Common myeloid progenitor, CD34-positive (primary cell): ENCODE data around the gene TRIM31. TPM values are rescaled to one million over a fixed set of nuclear protein-coding genes. Genes with fewer than 3 reads are reported as not detected.

Source experiments
- CTCF ChIA-PET: fragments of 350-600 bp; sonication (Branson Sonifier 250); formaldehyde crosslinking; loops from one replicate; lab custom pipeline; 2021; ENCODE audit warnings: antibody characterized with exemption; lab: Charles Lee
- POLR2A ChIA-PET: fragments of 350-600 bp; sonication (Branson Sonifier 250); formaldehyde crosslinking; loops from one replicate; lab custom pipeline; 2021; ENCODE audit warnings: antibody characterized with exemption; lab: Charles Lee
- DNase-seq, 3 donors: peaks; one replicate each; pipeline versions ENCODE4 v3.0.0 to v3.0.0-alpha.2; 2013
- H3K27ac ChIP-seq, 2 experiments: 1 replicate in 1 of 2; 2 replicates in 1 of 2; pipeline ENCODE4 v1.7.0; 2013; ENCODE audit warnings: inconsistent platforms in 2 of 2, low read length in 2 of 2, mild to moderate bottlenecking in 2 of 2, low read depth in 1 of 2, moderate library complexity in 1 of 2; ENCODE audit not compliant: severe bottlenecking in 2 of 2, insufficient read depth in 1 of 2, poor library complexity in 1 of 2
- H3K27me3 ChIP-seq, 5 experiments: replicated peaks in 2 of 5; 1 replicate in 3 of 5; 2 replicates in 2 of 5; pipeline versions ENCODE4 v1.6.1 to v1.7.0; 2013; ENCODE audit warnings: low read length in 4 of 5, mild to moderate bottlenecking in 2 of 5, moderate library complexity in 2 of 5, inconsistent platforms in 1 of 5; ENCODE audit not compliant: insufficient read depth in 5 of 5, control insufficient read depth in 4 of 5
- H3K36me3 ChIP-seq, 4 experiments: 1 replicate in 2 of 4; 2 replicates in 2 of 4; pipeline versions ENCODE4 v1.6.1 to v1.7.0; 2013; ENCODE audit warnings: low read length in 3 of 4, control low read depth in 1 of 4, mild to moderate bottlenecking in 1 of 4; ENCODE audit not compliant: control insufficient read depth in 4 of 4, insufficient read depth in 4 of 4
- H3K4me1 ChIP-seq, 4 experiments: 1 replicate in 3 of 4; 2 replicates in 1 of 4; pipeline versions ENCODE4 v1.6.1 to v1.7.1; 2013; ENCODE audit warnings: low read length in 3 of 4, mild to moderate bottlenecking in 3 of 4, control low read depth in 1 of 4, inconsistent platforms in 1 of 4, moderate library complexity in 1 of 4; ENCODE audit not compliant: control insufficient read depth in 4 of 4, insufficient read depth in 4 of 4; ENCODE audit errors: control extremely low read depth in 1 of 4
- H3K4me3 ChIP-seq, 7 experiments: 1 replicate in 4 of 7; 2 replicates in 3 of 7; pipeline versions ENCODE4 v1.5.1 to v1.7.0; 2013; ENCODE audit warnings: mild to moderate bottlenecking in 7 of 7, low read length in 6 of 7, moderate library complexity in 6 of 7, inconsistent platforms in 2 of 7, low read depth in 2 of 7, control low read depth in 1 of 7; ENCODE audit not compliant: insufficient read depth in 4 of 7, control insufficient read depth in 1 of 7; ENCODE audit errors: extremely low read depth in 1 of 7
- H3K9me3 ChIP-seq, 5 experiments: 1 replicate in 4 of 5; 2 replicates in 1 of 5; pipeline versions ENCODE4 v1.6.1 to v1.7.1; 2013; ENCODE audit warnings: low read length in 4 of 5, mild to moderate bottlenecking in 2 of 5, inconsistent platforms in 1 of 5, low read depth in 1 of 5, moderate library complexity in 1 of 5; ENCODE audit not compliant: control insufficient read depth in 4 of 5, insufficient read depth in 2 of 5; ENCODE audit errors: control extremely low read depth in 1 of 5
- WGBS: methylation state at CpG from one replicate; pipeline ENCODE4 v1.1.5; 2013; ENCODE audit not compliant: insufficient coverage; 5-methylcytosine and 5-hydroxymethylcytosine counted together
- polyA plus RNA-seq: library from polyadenylated mRNA; unstranded; fragments of 120-200 nt; gene quantifications from one replicate; pipeline ENCODE4 v1.2.1, GENCODE V29; 2013

Gene TRIM31, protein sequence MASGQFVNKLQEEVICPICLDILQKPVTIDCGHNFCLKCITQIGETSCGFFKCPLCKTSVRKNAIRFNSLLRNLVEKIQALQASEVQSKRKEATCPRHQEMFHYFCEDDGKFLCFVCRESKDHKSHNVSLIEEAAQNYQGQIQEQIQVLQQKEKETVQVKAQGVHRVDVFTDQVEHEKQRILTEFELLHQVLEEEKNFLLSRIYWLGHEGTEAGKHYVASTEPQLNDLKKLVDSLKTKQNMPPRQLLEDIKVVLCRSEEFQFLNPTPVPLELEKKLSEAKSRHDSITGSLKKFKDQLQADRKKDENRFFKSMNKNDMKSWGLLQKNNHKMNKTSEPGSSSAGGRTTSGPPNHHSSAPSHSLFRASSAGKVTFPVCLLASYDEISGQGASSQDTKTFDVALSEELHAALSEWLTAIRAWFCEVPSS
- not detected for polyA plus RNA-seq

DNA sequence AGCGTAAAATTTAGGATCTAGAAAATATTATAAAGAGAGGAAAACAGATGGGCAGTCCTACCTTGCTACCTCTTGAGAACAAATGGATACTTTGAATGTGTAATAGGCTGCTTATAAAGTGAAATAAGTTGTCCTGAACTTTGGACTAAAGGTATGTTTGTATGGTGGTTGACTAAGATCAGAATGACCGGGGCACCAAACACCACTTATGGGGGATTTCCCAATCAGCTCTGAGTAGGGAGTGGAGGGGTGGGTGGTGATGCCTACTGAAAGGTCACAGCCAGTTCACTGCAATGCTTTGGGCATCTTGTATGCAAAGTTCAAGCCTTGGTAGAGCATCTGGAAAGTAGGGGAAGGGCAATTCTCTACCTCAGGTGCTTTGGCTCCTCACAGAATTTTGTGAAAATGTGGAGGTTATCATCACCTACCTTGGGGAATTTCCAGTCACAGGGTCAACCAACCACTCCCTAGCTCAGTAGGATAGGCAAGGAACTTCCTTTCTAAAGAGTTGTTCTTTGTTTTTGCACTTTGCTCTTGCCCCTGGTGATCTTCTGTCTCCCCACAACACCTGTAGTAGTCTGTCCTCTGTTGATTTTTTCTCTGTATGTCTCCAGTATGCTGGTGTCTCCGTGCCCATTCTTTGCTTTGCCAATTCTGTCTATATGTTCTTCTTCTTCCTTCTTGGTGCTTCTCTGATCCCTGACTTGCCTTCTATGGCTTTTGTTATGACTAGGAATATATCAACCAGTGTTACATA is at the start of gene TRIM31:
TRIM31 (minus strand) TSS at position 88 of the 757 bp plus-strand sequence. CDS start 285 bp downstream, outside the sequence.
- POLR2A ChIA-PET = no interaction called here
- no peak for DNase-seq
- no peaks in the 10 kb centered on the region for H3K4me1 ChIP-seq
- no peak within 1 kb of the TSS for H3K27ac ChIP-seq
- CTCF ChIA-PET = interaction anchor here (1.1 to 4.0 kb wide), 3 partner anchors 10 to 28 kb away, joined by 3 to 25 read pairs (median 16); no protein-coding TSS in a partner anchor
- H3K27me3 ChIP-seq = peaks cover 13 to 60% (median 28%) of the 10 kb centered on the region in 5 experiments
- WGBS = 86% methylated on average over 3 of the region's 3 CpGs
- H3K9me3 ChIP-seq = no peaks in the 10 kb centered on the region
- H3K36me3 ChIP-seq = no peaks in the 10 kb centered on the region
- no peak within 1 kb of the TSS for H3K4me3 ChIP-seq

DNA sequence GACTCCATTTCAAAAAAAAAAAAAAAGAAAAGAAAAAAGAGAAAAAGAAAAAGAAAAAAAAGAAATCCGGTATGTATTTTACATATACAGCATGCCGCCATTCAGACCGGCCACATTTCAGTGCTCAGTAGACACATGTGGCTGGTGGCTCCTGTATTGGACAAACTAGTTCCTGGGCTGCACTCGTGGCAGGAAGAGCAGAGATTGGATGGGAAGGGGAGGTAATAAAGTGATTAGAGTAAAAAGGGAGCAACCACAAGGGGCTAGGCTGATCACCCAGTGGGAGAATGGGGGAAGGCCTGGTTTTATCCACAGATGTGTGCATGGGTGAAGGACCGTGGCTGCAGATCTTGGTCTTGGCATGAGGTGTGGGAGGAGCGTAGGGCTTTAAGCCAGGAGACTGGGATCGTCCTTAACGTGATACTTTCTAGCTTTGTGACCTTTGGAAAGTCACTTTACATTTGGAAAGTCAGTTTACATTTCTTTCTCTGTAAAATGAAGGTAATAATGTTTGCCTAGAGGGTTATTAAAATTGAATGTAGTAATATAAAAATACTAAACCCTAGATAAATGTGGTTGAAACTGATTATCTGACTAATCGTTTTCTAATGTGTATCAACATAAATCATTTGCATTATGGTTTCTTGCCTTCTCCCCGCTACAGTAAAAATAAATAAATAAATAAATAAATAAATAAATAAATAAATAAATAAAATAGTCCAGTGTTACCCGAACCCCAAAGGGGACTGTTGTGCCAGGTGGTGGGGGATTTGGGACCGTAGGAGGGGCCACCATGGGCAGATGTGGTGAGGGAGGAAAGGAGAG is 49.6 kb upstream of the TRIM31 start:
- H3K9me3 ChIP-seq = no peaks in the 10 kb centered on the region
- ChIA-PET CTCF (no interaction called here), POLR2A (no interaction called here)
- 93% methylated on average over 5 of the region's 12 CpGs for WGBS
- H3K4me1 ChIP-seq = peaks cover 2 to 37% (median 21%) of the 10 kb centered on the region in 4 experiments
- no peak overlapping the region for H3K27ac ChIP-seq
- no peaks in the 10 kb centered on the region for H3K36me3 ChIP-seq
- H3K4me3 ChIP-seq = no peak overlapping the region
- H3K27me3 ChIP-seq = no peaks in the 10 kb centered on the region
- no peak for DNase-seq

DNA sequence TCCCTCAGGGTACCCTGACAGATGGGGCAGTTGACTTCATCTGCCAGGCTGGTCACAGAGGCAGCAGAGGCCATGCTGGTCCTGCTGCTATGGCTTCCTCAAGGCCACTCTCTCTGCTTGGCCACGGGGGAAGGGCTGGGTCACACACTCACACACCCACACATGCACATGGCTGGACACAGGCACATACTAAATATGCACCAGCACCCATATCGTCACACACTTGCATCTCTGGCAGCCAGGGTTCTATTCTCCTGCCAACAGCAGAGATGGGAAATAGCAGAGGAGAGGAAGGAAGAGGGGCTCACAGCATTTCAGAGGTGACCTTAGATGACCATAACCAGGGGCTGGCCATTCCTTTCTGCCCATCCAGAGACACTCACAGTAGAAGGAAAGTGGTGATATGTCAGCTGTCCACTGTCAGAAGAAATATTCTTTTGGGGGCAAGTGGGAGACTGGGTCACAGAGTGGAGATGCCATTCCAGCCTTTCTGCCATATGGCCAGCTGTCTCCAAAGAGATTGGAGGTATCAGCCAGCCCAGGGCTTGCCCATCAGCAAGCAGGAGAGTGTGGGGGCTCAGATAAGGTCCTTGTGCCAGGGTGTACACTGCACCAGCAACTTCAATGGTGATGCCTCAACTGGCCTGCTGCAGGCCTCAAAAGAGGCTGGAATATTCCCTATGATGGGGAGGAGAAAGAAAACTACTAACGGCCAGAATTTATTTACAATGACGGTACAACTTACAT is 48.1 kb upstream of the TRIM31 start, which contains the start of gene TRIM10:
TRIM10 (minus strand) TSS at position 427 of the 747 bp plus-strand sequence; CDS start at position 74, 353 bp downstream.
- CTCF ChIA-PET = interaction anchor here (1.0 kb wide), 1 partner anchor 10 kb away, joined by 3 read pairs; no protein-coding TSS in a partner anchor
- no peaks in the 10 kb centered on the region for H3K36me3 ChIP-seq
- no peaks in the 10 kb centered on the region for H3K9me3 ChIP-seq
- no peak within 1 kb of the TSS for H3K27ac ChIP-seq
- no peak within 1 kb of the TSS for H3K4me3 ChIP-seq
- H3K4me1 ChIP-seq = peaks cover 0 to 36% (median 18%) of the 10 kb centered on the region in 4 experiments
- POLR2A ChIA-PET = no interaction called here
- DNase-seq = peak in 2 of 3 donors; percentile 44 to 66
- no peaks in the 10 kb centered on the region for H3K27me3 ChIP-seq
- WGBS = no CpG with 5 or more reads among the region's 4 CpGs

DNA sequence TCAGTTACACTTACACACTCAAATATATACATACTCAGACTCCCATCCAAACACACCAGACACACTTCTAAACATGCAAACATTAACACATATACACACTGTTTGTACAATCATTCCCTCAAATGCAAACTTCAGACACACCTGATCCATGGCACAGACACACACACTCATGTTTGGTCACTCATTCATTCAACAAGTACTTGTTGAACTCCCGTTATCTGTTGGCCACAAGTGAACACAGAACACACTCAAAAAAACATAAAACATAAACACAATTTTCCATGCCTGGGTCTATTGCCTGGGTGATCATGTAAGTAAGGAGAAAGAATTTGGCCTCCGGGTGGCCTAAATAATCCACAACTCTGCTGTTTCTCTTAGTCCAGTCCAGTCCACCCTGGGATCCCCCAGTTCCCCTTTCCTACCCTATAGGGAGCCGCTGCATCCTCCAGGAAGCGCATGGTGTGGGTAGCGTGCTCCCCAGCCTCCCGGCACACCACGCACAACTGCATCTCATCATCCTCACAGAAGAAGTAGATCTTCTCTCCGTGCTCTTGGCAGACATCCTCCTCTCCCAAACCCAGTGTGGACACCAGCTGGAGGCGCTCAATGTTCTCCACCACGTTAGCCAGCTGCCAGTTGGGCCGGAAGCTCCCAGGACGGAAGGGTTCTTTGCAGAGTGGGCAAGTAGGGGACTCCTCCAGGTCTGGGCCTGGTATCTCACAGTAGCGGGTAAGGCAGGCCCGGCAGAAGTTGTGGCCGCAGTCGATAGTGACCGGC is 47.3 kb upstream of the TRIM31 start:
- WGBS = 98% methylated on average over 16 of the region's 17 CpGs
- Histone ChIP-seq H3K4me1 (peaks cover 0 to 36% (median 18%) of the 10 kb centered on the region in 4 experiments), H3K27me3 (no peaks in the 10 kb centered on the region), H3K4me3 (no peak overlapping the region), H3K36me3 (no peaks in the 10 kb centered on the region), H3K27ac (no peak overlapping the region), H3K9me3 (no peaks in the 10 kb centered on the region)
- DNase-seq = no peak
- CTCF ChIA-PET = no interaction called here
- POLR2A ChIA-PET = no interaction called here

DNA sequence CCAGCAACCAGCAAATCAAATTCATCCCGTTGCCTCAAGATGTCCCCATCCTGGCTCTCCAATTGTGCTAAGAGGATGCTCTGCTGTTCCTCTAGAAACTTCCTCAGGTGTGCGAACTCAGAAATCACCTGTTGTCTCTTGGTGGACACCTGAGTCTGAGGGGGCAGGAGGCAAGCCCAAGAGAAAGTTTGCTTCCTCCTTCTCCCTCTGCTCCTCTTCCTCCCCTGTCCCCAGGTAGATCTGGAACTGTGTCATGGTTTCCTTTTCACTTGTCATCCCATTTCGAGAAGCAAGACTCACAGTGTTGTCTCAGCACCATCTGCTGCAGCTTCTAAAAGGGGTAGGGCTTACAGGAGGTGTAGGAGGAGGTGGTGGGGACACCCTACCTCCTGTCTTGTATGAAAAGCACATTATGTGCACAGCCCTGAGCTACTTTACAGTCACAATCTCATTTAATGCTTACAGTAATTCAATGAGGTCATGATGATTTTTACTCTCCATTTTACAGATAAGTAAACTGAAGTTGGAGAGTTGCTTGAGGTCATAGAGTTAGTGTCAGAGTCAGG is 45.7 kb upstream of the TRIM31 start:
- CTCF ChIA-PET = interaction anchor here (0.7 to 1.2 kb wide), 2 partner anchors 10 to 88 kb away, joined by 3 read pairs; no protein-coding TSS in a partner anchor
- POLR2A ChIA-PET = no interaction called here
- 92% methylated on average over 2 of the region's 3 CpGs for WGBS
- no peak overlapping the region for H3K4me3 ChIP-seq
- no peak overlapping the region for H3K27ac ChIP-seq
- H3K9me3 ChIP-seq = no peaks in the 10 kb centered on the region
- no peaks in the 10 kb centered on the region for H3K27me3 ChIP-seq
- no peak for DNase-seq
- peaks cover 0 to 29% (median 13%) of the 10 kb centered on the region in 4 experiments for H3K4me1 ChIP-seq
- H3K36me3 ChIP-seq = no peaks in the 10 kb centered on the region
